T-helper 17 cell (primary cell): ENCODE measurements around the gene SMIM10L2A. TPM values are rescaled to one million over a fixed set of nuclear protein-coding genes. Genes with fewer than 3 reads are reported as not detected.
"Not testable (repeated sequence)": the region's sequence is repeated elsewhere in the genome, so short reads cannot be mapped to it uniquely, and the experiment has no call there.

Experiments
- ATAC-seq: fragments of 150-1000 bp; cut with Tn5 transposase; 2 replicates; pipeline ENCODE4 v1.10.0; 2021; ENCODE audit warnings: mild to moderate bottlenecking, moderate library complexity
- DNase-seq, 3 donors: peaks; one replicate each; pipeline versions ENCODE4 v3.0.0 to v3.0.0-alpha.2; 2020 to 2021
- H3K9me3 ChIP-seq: one replicate; pipeline ENCODE4 v1.7.0; 2013; ENCODE audit warnings: low read length, mild to moderate bottlenecking; ENCODE audit not compliant: control insufficient read depth, poor library complexity, severe bottlenecking
- H3K27ac Mint-ChIP-seq: one replicate; pipeline ENCODE4 v1.8.0; 2022; ENCODE audit warnings: mild to moderate bottlenecking, moderate library complexity, mixed read lengths
- H3K27me3 Mint-ChIP-seq: one replicate; pipeline ENCODE4 v1.8.0; 2022; ENCODE audit warnings: mixed read lengths
- H3K36me3 Mint-ChIP-seq: one replicate; pipeline ENCODE4 v1.8.0; 2022; ENCODE audit warnings: low read depth, mixed read lengths
- H3K4me1 Mint-ChIP-seq: one replicate; pipeline ENCODE4 v1.8.0; 2022; ENCODE audit warnings: mild to moderate bottlenecking, mixed read lengths
- H3K4me3 Mint-ChIP-seq: one replicate; pipeline ENCODE4 v1.8.0; 2022; ENCODE audit warnings: mild to moderate bottlenecking, moderate library complexity, mixed read lengths
- total RNA-seq, 4 donors: library from RNA in 2 of 4; stranded (reverse) in 2 of 4; gene quantifications; one replicate each; pipeline ENCODE4 v1.2.3 and lab custom pipeline; 2022 to 2026

The SMIM10L2A gene
- total RNA-seq, 2 donors from 2014 or later = 0.37 to 0.45 TPM

DNA sequence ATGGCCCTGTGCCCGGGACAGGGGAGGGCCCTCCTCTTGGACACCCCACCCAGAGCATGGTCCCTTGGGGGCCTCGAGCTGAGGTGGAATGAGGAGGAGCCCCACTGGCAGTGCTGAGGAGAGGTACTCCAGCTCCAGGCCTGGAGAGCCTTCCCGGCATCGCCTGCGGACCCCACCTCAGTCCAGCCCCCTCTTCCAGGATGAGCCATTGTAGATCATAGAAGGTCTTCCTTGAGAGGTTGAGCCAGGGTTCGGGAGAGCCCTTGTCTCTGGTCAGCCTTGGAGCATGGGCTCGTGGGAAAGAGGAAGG lies 16.9 kb downstream of the SMIM10L2A start:
- no peaks in the 10 kb centered on the region for H3K36me3 Mint-ChIP-seq
- DNase-seq (no peak), ATAC-seq (no peak)
- no peaks in the 10 kb centered on the region for H3K27me3 Mint-ChIP-seq
- H3K27ac Mint-ChIP-seq = no peak overlapping the region
- no peak overlapping the region for H3K4me3 Mint-ChIP-seq
- H3K9me3 ChIP-seq = no peaks in the 10 kb centered on the region
- H3K4me1 Mint-ChIP-seq = no peaks in the 10 kb centered on the region

DNA sequence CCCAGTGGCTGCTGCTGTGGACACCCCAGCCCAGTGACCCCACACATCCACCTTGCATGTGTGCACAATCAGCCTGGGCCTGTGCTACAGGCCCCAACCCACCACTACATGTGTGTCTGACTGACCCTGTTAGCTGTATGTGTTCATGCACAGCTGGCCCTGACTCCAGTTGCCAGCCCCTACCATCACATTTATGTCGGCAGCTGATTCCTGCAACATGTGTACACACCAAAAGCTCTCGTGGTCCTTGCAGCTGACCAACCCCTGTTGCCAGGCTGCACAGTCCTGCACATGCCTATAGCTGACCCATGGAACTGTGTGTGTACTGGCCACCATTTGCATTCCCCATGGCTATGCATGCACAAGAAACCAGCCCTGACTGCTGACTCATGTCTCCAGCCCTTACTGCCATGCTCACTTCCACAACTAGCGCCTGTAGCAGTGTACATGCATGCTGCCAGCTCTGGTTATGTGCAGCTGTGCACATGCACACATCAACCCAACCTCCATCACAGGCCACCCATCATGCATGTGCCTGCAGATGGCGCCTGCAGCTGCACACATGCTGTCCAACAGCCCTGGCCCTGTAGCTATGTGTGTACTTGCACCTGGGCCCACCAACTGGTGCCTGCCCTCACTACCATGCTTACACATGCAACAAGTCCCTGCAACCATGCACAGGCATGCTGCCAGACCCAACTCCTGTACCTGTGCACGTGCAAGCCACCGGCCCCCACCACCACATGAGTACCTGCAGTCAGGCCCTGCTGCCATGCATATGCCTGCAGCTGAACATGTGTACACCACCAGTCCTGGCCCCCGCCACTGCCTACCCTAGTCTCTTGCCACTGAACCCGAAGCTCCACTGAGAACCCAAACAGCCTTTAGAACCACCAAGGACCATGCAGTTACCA lies 28.1 kb downstream of the SMIM10L2A start:
- no peak overlapping the region for H3K4me3 Mint-ChIP-seq
- no peaks in the 10 kb centered on the region for H3K4me1 Mint-ChIP-seq
- no peaks in the 10 kb centered on the region for H3K27me3 Mint-ChIP-seq
- DNase-seq = no peak
- H3K27ac Mint-ChIP-seq = no peak overlapping the region
- H3K9me3 ChIP-seq = no peaks in the 10 kb centered on the region
- no peaks in the 10 kb centered on the region for H3K36me3 Mint-ChIP-seq
- ATAC-seq = no peak

DNA sequence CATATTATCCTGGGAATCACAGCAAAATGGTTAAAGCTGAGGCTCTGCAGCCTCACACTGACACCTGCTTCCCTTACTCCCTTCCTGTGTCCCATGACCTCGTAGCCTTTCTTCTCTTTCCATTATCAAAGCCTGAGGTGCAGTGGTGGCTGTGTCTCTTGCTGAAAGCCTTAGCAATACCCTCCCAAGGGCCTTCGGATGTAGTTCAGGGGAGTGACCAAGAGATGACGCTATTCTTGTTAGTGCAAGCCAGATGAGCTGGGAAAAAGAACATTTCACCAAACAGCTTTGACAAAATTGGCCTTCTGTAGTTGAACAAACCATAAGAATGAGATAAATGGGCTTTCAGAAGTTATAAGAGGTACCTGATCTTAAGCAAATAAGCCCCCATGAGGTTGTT lies 31.6 kb downstream of the SMIM10L2A start:
- no peak overlapping the region for H3K4me3 Mint-ChIP-seq
- no peak overlapping the region for H3K27ac Mint-ChIP-seq
- no peaks in the 10 kb centered on the region for H3K9me3 ChIP-seq
- no peaks in the 10 kb centered on the region for H3K4me1 Mint-ChIP-seq
- no peaks in the 10 kb centered on the region for H3K27me3 Mint-ChIP-seq
- DNase-seq (no peak), ATAC-seq (no peak)
- H3K36me3 Mint-ChIP-seq = no peaks in the 10 kb centered on the region

DNA sequence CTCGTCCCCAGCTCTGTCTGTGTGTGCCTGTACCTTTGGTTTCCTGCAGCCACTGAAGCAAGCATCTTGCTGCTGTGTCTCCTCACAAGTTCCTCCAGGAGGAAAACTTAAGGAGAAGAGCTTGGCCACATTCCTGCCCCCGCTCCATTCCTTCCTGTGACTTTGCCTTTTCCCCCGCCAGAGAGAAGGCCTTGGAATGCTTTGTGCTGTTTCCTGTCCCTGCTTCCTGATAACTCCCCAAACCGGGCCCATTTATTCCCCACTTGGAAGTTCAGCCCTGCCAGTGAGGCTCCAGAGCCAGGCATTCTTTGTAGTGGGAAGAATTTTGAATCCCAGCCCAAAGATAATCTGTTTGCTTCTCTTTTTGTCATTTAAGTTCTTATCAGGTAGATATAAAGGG lies 33.1 kb downstream of the SMIM10L2A start:
- Mint-ChIP-seq H3K4me3 (no peak overlapping the region), H3K27me3 (no peaks in the 10 kb centered on the region), H3K36me3 (no peaks in the 10 kb centered on the region), H3K27ac (no peak overlapping the region), H3K4me1 (no peaks in the 10 kb centered on the region)
- ATAC-seq (no peak), DNase-seq (no peak)
- no peaks in the 10 kb centered on the region for H3K9me3 ChIP-seq

DNA sequence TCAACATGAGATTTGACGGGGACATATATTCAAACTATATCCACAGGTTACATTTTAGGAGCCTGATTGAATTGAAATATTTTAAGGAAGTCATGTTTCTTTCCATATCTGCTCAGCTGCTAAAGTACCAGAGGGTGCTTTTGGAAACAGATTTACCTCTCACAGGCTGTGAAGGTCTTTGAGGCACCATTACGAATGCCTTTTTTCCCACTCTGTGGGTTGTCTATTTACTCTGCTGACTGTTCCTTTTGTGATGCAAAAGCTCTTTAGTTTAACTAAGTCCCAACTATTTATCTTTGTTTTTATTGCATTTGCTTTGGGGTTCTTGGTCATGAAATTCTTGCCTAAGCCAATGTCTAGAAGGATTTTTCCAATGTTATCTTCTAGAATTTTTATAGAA lies 40.0 kb downstream of the SMIM10L2A start:
- not testable (repeated sequence) for H3K4me1 Mint-ChIP-seq, H3K9me3 ChIP-seq, DNase-seq, H3K27me3 Mint-ChIP-seq, H3K4me3 Mint-ChIP-seq, ATAC-seq, H3K27ac Mint-ChIP-seq, H3K36me3 Mint-ChIP-seq

DNA sequence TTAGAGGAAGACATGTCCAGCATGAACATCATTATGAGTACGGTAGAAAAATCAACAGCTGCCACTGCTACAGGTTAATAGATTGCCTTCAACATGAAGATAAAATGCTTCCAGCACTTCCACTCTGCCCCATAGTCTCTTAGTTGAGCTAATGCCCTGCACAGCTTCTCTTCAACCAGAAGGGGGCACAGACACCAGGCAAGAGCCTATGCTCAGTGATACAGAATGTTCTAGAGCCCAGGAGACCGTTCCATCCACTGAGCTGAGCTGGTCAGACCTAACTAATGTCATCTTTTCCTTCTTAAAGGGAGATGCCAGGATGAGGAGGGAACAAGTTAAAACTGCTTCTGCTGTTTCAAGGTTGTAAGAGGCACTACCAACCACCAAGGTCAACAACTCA lies 42.2 kb downstream of the SMIM10L2A start:
- ATAC-seq (no peak), DNase-seq (no peak)
- Mint-ChIP-seq H3K4me3 (no peak overlapping the region), H3K4me1 (no peaks in the 10 kb centered on the region), H3K36me3 (no peaks in the 10 kb centered on the region), H3K27ac (no peak overlapping the region), H3K27me3 (peaks cover 17% of the 10 kb centered on the region)
- H3K9me3 ChIP-seq = no peaks in the 10 kb centered on the region

DNA sequence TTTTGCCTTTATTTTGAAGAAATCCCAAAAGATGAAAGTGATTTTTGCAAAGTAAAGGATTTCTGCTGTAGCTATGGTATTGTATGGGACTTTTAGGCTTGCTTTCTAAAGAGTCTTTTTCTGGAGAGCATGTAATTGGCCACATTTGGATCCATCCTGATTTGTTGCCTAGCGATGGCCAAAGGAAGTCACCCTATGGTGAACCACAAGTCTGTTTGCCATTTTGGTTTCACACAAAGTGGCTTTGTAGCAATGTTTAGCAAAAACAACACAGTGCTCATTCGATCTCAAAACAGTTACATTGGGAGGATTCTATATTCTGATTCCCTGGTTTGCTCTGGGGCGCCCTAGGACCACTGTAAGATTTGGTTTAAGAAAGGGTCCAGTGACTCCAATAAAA lies 54.6 kb downstream of the SMIM10L2A start:
- Mint-ChIP-seq H3K4me3 (no peak overlapping the region), H3K4me1 (peaks cover 4% of the 10 kb centered on the region), H3K27ac (no peak overlapping the region), H3K36me3 (no peaks in the 10 kb centered on the region), H3K27me3 (no peaks in the 10 kb centered on the region)
- DNase-seq (no peak), ATAC-seq (no peak)
- H3K9me3 ChIP-seq = no peaks in the 10 kb centered on the region

DNA sequence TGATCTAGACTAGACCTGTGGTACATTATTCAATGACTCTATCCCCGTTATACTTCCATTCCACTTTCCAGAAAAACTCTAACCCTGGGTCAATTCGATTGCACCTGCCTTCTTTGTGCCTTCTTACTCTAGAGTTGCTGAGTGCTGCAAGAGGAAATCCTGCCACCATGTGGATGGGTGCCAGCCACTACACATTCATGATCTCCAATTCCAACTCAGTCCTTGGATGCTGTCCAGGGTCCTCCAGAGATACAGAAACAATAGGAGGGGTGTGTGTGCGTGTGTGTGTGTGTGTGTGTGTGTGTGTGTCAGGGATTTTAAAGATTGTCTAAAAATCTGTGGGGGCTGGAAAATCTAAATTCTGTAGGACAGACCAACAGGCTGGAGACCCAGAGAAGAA lies 55.8 kb downstream of the SMIM10L2A start:
- Mint-ChIP-seq H3K27me3 (no peaks in the 10 kb centered on the region), H3K27ac (no peak overlapping the region), H3K36me3 (no peaks in the 10 kb centered on the region), H3K4me3 (no peak overlapping the region), H3K4me1 (peaks cover 4% of the 10 kb centered on the region)
- peak in 1 of 3 donors; percentile 5 for DNase-seq
- peak; percentile 67 for ATAC-seq
- H3K9me3 ChIP-seq = no peaks in the 10 kb centered on the region

Other genes starting within 250 kb of the SMIM10L2A start
- gene ETDA, start 169.9 kb upstream of the SMIM10L2A start, total RNA-seq = not detected
- gene ETDC, start 112.5 kb upstream of the SMIM10L2A start, total RNA-seq = not detected
- 1 to 10 TPM; 9.4 to 9.6 TPM for gene ZNF75D, start 77.8 kb upstream of the SMIM10L2A start, total RNA-seq
- 1 to 10 TPM; 2.7 to 2.9 TPM for gene ZNF449, start 77.1 kb upstream of the SMIM10L2A start, total RNA-seq
- gene INTS6L, start 98.7 kb downstream of the SMIM10L2A start, total RNA-seq = 10 to 100 TPM; 20.2 to 29.8 TPM